Measurements from ENCODE around the gene ATM.

Gene ATM

DNA sequence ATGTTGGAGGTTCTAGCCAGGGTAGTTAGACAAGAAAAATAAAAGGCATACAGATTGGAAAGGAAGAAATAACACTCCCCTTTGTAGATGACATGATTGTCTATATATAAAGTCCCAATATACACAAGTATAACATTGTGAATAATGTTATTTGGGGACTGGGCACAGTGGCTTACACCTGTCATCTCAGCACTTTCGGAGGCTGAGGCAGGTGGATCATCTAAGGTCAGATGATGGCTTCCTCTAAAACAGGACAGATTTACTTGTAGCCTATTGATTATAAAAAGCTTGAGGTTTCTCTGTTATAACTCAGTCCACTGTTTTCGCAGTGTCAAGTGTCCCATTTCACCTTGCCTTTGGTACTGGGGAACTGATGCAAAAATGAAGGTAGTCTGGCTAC lies 19.6 kb downstream of the ATM start:
- TF ChIP-seq CEBPB (IDR thresholded peaks at IDR 0.05) (no peak), FOXM1 (IDR thresholded peaks at IDR 0.05; ENCODE audit: borderline replicate concordance, low read depth) (no peak), EP300 (IDR thresholded peaks at IDR 0.05; ENCODE audit: borderline replicate concordance) (no peak), REST (IDR thresholded peaks at IDR 0.05; ENCODE audit: low read depth) (no peak), EGR1 (IDR thresholded peaks at IDR 0.05) (no peak), MAX (IDR thresholded peaks at IDR 0.05) (no peak), NFIC (IDR thresholded peaks at IDR 0.05) (no peak), TCF12 (IDR thresholded peaks at IDR 0.05; ENCODE audit: low read depth) (no peak), ZBTB7A (IDR thresholded peaks at IDR 0.05; ENCODE audit: low read depth) (no peak), YY1 (IDR thresholded peaks at IDR 0.05; ENCODE audit: low read depth) (no peak), CREB1 (IDR thresholded peaks at IDR 0.05; ENCODE audit: low read depth) (no peak), TEAD4 (IDR thresholded peaks at IDR 0.05) (no peak)

DNA sequence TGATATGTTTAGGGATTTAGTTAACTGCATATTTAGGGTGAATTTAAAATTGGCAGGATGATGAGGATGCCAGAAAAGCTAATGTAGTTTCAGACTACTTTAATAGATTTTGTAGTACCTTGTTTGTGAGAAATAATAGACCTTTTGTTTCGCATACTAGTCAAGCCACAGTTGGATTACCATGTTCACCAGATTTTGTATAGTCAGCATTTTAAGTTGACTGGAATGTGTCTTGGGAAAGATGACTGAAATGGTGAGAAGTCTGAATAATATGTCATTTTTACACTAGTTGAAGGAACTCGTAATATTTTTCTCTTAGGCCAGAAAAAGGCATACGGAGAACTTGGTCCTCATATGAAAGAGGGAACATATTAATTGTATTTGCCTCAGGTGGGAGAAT lies 23.4 kb downstream of the ATM start:
- TF ChIP-seq, protein P1, sequence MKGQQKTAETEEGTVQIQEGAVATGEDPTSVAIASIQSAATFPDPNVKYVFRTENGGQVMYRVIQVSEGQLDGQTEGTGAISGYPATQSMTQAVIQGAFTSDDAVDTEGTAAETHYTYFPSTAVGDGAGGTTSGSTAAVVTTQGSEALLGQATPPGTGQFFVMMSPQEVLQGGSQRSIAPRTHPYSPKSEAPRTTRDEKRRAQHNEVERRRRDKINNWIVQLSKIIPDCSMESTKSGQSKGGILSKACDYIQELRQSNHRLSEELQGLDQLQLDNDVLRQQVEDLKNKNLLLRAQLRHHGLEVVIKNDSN (IDR thresholded peaks at IDR 0.05), result no peak
- TF ChIP-seq TCF12 (IDR thresholded peaks at IDR 0.05; ENCODE audit: low read depth) (no peak), REST (IDR thresholded peaks at IDR 0.05; ENCODE audit: low read depth) (no peak), NFIC (IDR thresholded peaks at IDR 0.05) (no peak)

DNA sequence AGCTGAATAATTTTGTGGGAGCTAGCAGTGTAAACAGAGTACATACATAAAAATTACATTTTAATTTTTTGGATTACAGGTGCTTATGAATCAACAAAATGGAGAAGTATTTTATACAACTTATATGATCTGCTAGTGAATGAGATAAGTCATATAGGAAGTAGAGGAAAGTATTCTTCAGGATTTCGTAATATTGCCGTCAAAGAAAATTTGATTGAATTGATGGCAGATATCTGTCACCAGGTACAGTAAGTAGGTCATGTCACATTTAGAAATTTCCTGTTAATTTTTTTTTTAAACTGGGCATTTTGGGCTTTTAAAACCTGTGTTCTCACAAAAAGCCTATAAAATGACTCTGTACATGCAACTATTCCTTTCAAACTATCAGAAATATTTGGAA lies 24.0 kb downstream of the ATM start:
- TF ChIP-seq, protein P1 (IDR thresholded peaks at IDR 0.05), result no peak

GRCh38 chr11:108253176-108253575 lies 30.3 kb downstream of the ATM start:
- TF ChIP-seq TCF12 (IDR thresholded peaks at IDR 0.05; ENCODE audit: low read depth) (no peak), EGR1 (IDR thresholded peaks at IDR 0.05) (no peak), MAX (IDR thresholded peaks at IDR 0.05) (no peak), NFIC (IDR thresholded peaks at IDR 0.05) (no peak), EP300 (IDR thresholded peaks at IDR 0.05; ENCODE audit: borderline replicate concordance) (no peak), REST (IDR thresholded peaks at IDR 0.05; ENCODE audit: low read depth) (no peak), CEBPB (IDR thresholded peaks at IDR 0.05) (no peak), ZBTB7A (IDR thresholded peaks at IDR 0.05; ENCODE audit: low read depth) (no peak), FOXM1 (IDR thresholded peaks at IDR 0.05; ENCODE audit: borderline replicate concordance, low read depth) (no peak), YY1 (IDR thresholded peaks at IDR 0.05; ENCODE audit: low read depth) (no peak), RAD21 (IDR thresholded peaks at IDR 0.05; ENCODE audit: low read depth) (no peak), CREB1 (IDR thresholded peaks at IDR 0.05; ENCODE audit: low read depth) (no peak)
- TF ChIP-seq, protein P1 (IDR thresholded peaks at IDR 0.05), result no peak

DNA sequence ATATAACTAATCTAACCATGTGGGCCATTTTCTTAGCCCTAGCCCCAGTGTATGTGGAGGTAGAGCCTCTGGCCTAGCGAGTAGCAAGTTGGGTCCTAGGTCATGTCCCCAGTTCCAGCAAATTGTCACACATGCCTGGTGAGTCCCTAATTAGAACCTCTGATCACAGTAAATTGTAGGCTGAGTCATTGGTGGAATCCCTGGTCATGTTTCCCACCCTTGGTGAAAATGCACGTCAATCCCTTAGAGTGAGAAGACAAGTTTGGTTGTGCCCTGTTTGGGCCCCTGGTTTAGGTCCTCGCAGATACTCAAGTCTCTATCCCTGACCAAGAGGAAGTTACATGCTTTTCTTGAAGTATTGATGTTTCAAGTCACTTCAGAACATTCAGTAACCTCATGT lies 46.7 kb downstream of the ATM start:
- no peak for TF ChIP-seq YY1 (IDR thresholded peaks at IDR 0.05; ENCODE audit: low read depth)
- TF ChIP-seq EGR1 (IDR thresholded peaks at IDR 0.05), result no peak
- TF ChIP-seq EP300 (IDR thresholded peaks at IDR 0.05; ENCODE audit: borderline replicate concordance), result no peak
- TF ChIP-seq, protein P1 (IDR thresholded peaks at IDR 0.05), result no peak
- no peak for TF ChIP-seq CREB1 (IDR thresholded peaks at IDR 0.05; ENCODE audit: low read depth)
- TF ChIP-seq CEBPB (IDR thresholded peaks at IDR 0.05), result no peak
- no peak for TF ChIP-seq TAF1 (IDR thresholded peaks at IDR 0.05; ENCODE audit: low read depth)
- no peak for TF ChIP-seq ZBTB7A (IDR thresholded peaks at IDR 0.05; ENCODE audit: low read depth)
- TF ChIP-seq RAD21 (IDR thresholded peaks at IDR 0.05; ENCODE audit: low read depth), result no peak

Measured in Ishikawa (cell line).